Measurements from ENCODE around the gene ITGAL. TPM values are rescaled to one million over a fixed set of nuclear protein-coding genes. Genes with fewer than 3 reads are reported as not detected.

The ITGAL gene
- not detected in 2 replicates for total RNA-seq

GRCh38 chr16:30472328-30472942 lies at the start of gene ITGAL:
TSS of gene ITGAL (plus strand) at chr16:30472742. CDS start at chr16:30472838, 96 bp downstream.

GRCh38 chr16:30429678-30430427 lies 42.7 kb upstream of the ITGAL start, which contains the start of gene DCTPP1:
TSS of gene DCTPP1 (minus strand) at chr16:30430030. CDS start at chr16:30429980, 50 bp downstream.

GRCh38 chr16:30445408-30446202 lies 26.9 kb upstream of the ITGAL start, which contains the start of gene SEPHS2:
TSS of gene SEPHS2 (minus strand) at chr16:30445874. CDS start at chr16:30445727, 147 bp downstream.

GRCh38 chr16:30526137-30526822 lies 53.7 kb downstream of the ITGAL start, which contains the start of gene ZNF768:
TSS of gene ZNF768 (minus strand) at chr16:30526566. CDS start at chr16:30526413, 153 bp downstream.

GRCh38 chr16:30534368-30535105 lies 62.0 kb downstream of the ITGAL start, which contains the start of gene ZNF747:
TSS of gene ZNF747 (minus strand) at chr16:30534858. CDS start at chr16:30534679, 179 bp downstream.

GRCh38 chr16:30557957-30558788 lies 85.6 kb downstream of the ITGAL start, which contains the start of gene ZNF764:
TSS of gene ZNF764 (minus strand) at chr16:30558374. CDS start at chr16:30558182, 192 bp downstream.

GRCh38 chr16:30571445-30572322 lies 99.1 kb downstream of the ITGAL start, which contains the start of gene ZNF688:
TSS of gene ZNF688 (minus strand) at chr16:30571714. CDS start at chr16:30571629, 85 bp downstream.

Other genes with a start within 250 kb of the ITGAL start
- gene NPIPB13, start 224.3 kb upstream of the ITGAL start, total RNA-seq: 0.58 and 1.4 TPM in 2 replicates
- 27.3 and 45.8 TPM in 2 replicates for gene CD2BP2, start 117.4 kb upstream of the ITGAL start, total RNA-seq
- gene TBC1D10B, start 102.2 kb upstream of the ITGAL start, total RNA-seq: 19.2 and 38.0 TPM in 2 replicates
- not detected in 2 replicates for gene MYL11, start 97.9 kb upstream of the ITGAL start, total RNA-seq
- gene SEPTIN1, start 90.2 kb upstream of the ITGAL start, total RNA-seq: not detected in 2 replicates
- 6.5 and 6.8 TPM in 2 replicates for gene ZNF48, start 77.3 kb upstream of the ITGAL start, total RNA-seq
- 12.7 and 21.1 TPM in 2 replicates for gene ZNF771, start 65.1 kb upstream of the ITGAL start, total RNA-seq
- gene DCTPP1, start 42.7 kb upstream of the ITGAL start, total RNA-seq: 10.4 and 38.0 TPM in 2 replicates
- 6.5 and 28.4 TPM in 2 replicates for gene SEPHS2, start 26.9 kb upstream of the ITGAL start, total RNA-seq
- 18.0 and 19.4 TPM in 2 replicates for gene ZNF768, start 53.8 kb downstream of the ITGAL start, total RNA-seq
- gene ZNF747, start 62.1 kb downstream of the ITGAL start, total RNA-seq: 8.6 and 10.4 TPM in 2 replicates
- 4.2 and 4.4 TPM in 2 replicates for gene ZNF764, start 85.6 kb downstream of the ITGAL start, total RNA-seq
- 5.6 and 12.7 TPM in 2 replicates for gene ZNF688, start 99.0 kb downstream of the ITGAL start, total RNA-seq
- 7.3 and 8.1 TPM in 2 replicates for gene ZNF785, start 113.0 kb downstream of the ITGAL start, total RNA-seq
- 2.3 and 5.2 TPM in 2 replicates for gene ZNF689, start 137.6 kb downstream of the ITGAL start, total RNA-seq
- 4.4 and 5.9 TPM in 2 replicates for gene PRR14, start 178.2 kb downstream of the ITGAL start, total RNA-seq
- gene FBRS, start 185.7 kb downstream of the ITGAL start, total RNA-seq: 12.1 and 22.0 TPM in 2 replicates
- gene SRCAP, start 226.4 kb downstream of the ITGAL start, total RNA-seq: 19.2 and 24.0 TPM in 2 replicates

Measured in regular cardiac myocyte (primary cell).